ENCODE measurements around the gene LSP1.

GRCh38 chr11:1923201-1923956 lies 70.5 kb downstream of the LSP1 start:
- TF ChIP-seq CTCF (IDR thresholded peaks at IDR 0.05) (no peak), POLR2A (IDR thresholded peaks at IDR 0.05; ENCODE audit: low read depth) (no peak)
